ENCODE data around the gene MARCO. TPM values are rescaled to one million over a fixed set of nuclear protein-coding genes. Genes with fewer than 3 reads are reported as not detected.

The MARCO gene
- total and polyA plus RNA-seq, 4 donors, result 21.8 to 113 (median 61.6) TPM

GRCh38 chr2:118970396-118971135 is 28.6 kb downstream of the MARCO start:
- Histone ChIP-seq H3K36me3 (ENCODE audit: control insufficient read depth in 4 of 4, insufficient read depth in 3 of 4, low read depth in 1 of 4, low read length in 3 of 4) (no peaks in the 10 kb centered on the region), H3K9ac (ENCODE audit: low read depth in 1 of 2, low read length in 2 of 2) (no peak overlapping the region), H3K9me3 (ENCODE audit: control insufficient read depth in 4 of 4, low read length in 3 of 4) (no peaks in the 10 kb centered on the region), H3K4me1 (ENCODE audit: control insufficient read depth in 4 of 4, insufficient read depth in 4 of 4, low read length in 3 of 4) (no peaks in the 10 kb centered on the region), H3K27ac (ENCODE audit: low read depth in 1 of 2, low read length in 2 of 2) (no peak overlapping the region), H3K27me3 (ENCODE audit: control insufficient read depth in 4 of 4, insufficient read depth in 4 of 4, low read length in 3 of 4) (no peaks in the 10 kb centered on the region), H3K4me3 (ENCODE audit: low read depth in 1 of 3, low read length in 3 of 3) (no peak overlapping the region)
- DNase-seq (ENCODE audit: low spot score), result peak; percentile 29
- no peak for TF ChIP-seq NR2F2 (IDR thresholded peaks at IDR 0.05)
- TF ChIP-seq HNF4G (IDR thresholded peaks at IDR 0.05), result no peak
- no peak for TF ChIP-seq RAD21 (IDR thresholded peaks at IDR 0.05)
- TF ChIP-seq HNF4A (conservative IDR thresholded peaks at IDR 0.05), result no peak
- no peak for TF ChIP-seq TAF1 (conservative IDR thresholded peaks at IDR 0.05)
- TF ChIP-seq EGR1 (IDR thresholded peaks at IDR 0.05; ENCODE audit: low read depth in 2 of 2), result no peak
- TF ChIP-seq, protein P1, sequence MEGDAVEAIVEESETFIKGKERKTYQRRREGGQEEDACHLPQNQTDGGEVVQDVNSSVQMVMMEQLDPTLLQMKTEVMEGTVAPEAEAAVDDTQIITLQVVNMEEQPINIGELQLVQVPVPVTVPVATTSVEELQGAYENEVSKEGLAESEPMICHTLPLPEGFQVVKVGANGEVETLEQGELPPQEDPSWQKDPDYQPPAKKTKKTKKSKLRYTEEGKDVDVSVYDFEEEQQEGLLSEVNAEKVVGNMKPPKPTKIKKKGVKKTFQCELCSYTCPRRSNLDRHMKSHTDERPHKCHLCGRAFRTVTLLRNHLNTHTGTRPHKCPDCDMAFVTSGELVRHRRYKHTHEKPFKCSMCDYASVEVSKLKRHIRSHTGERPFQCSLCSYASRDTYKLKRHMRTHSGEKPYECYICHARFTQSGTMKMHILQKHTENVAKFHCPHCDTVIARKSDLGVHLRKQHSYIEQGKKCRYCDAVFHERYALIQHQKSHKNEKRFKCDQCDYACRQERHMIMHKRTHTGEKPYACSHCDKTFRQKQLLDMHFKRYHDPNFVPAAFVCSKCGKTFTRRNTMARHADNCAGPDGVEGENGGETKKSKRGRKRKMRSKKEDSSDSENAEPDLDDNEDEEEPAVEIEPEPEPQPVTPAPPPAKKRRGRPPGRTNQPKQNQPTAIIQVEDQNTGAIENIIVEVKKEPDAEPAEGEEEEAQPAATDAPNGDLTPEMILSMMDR (IDR thresholded peaks at IDR 0.05; ENCODE audit: low read depth, low read length, missing input control), result no peak
- TF ChIP-seq RXRA (IDR thresholded peaks at IDR 0.05), result no peak
- TF ChIP-seq, protein P2, sequence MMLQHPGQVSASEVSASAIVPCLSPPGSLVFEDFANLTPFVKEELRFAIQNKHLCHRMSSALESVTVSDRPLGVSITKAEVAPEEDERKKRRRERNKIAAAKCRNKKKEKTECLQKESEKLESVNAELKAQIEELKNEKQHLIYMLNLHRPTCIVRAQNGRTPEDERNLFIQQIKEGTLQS (IDR thresholded peaks at IDR 0.05), result no peak
- TF ChIP-seq SP1 (IDR thresholded peaks at IDR 0.05), result no peak
- no peak for TF ChIP-seq GABPA (IDR thresholded peaks at IDR 0.05 in 1 of 2, conservative IDR thresholded peaks at IDR 0.05 in 1 of 2)
- TF ChIP-seq, protein P3, sequence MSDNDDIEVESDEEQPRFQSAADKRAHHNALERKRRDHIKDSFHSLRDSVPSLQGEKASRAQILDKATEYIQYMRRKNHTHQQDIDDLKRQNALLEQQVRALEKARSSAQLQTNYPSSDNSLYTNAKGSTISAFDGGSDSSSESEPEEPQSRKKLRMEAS (IDR thresholded peaks at IDR 0.05), result no peak
- no peak for TF ChIP-seq FOXA1 (IDR thresholded peaks at IDR 0.05)
- no peak for TF ChIP-seq YY1 (IDR thresholded peaks at IDR 0.05)
- TF ChIP-seq, protein P4, sequence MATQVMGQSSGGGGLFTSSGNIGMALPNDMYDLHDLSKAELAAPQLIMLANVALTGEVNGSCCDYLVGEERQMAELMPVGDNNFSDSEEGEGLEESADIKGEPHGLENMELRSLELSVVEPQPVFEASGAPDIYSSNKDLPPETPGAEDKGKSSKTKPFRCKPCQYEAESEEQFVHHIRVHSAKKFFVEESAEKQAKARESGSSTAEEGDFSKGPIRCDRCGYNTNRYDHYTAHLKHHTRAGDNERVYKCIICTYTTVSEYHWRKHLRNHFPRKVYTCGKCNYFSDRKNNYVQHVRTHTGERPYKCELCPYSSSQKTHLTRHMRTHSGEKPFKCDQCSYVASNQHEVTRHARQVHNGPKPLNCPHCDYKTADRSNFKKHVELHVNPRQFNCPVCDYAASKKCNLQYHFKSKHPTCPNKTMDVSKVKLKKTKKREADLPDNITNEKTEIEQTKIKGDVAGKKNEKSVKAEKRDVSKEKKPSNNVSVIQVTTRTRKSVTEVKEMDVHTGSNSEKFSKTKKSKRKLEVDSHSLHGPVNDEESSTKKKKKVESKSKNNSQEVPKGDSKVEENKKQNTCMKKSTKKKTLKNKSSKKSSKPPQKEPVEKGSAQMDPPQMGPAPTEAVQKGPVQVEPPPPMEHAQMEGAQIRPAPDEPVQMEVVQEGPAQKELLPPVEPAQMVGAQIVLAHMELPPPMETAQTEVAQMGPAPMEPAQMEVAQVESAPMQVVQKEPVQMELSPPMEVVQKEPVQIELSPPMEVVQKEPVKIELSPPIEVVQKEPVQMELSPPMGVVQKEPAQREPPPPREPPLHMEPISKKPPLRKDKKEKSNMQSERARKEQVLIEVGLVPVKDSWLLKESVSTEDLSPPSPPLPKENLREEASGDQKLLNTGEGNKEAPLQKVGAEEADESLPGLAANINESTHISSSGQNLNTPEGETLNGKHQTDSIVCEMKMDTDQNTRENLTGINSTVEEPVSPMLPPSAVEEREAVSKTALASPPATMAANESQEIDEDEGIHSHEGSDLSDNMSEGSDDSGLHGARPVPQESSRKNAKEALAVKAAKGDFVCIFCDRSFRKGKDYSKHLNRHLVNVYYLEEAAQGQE (IDR thresholded peaks at IDR 0.05), result no peak
- WGBS, result 72% methylated on average over 10 of the region's 10 CpGs

DNA sequence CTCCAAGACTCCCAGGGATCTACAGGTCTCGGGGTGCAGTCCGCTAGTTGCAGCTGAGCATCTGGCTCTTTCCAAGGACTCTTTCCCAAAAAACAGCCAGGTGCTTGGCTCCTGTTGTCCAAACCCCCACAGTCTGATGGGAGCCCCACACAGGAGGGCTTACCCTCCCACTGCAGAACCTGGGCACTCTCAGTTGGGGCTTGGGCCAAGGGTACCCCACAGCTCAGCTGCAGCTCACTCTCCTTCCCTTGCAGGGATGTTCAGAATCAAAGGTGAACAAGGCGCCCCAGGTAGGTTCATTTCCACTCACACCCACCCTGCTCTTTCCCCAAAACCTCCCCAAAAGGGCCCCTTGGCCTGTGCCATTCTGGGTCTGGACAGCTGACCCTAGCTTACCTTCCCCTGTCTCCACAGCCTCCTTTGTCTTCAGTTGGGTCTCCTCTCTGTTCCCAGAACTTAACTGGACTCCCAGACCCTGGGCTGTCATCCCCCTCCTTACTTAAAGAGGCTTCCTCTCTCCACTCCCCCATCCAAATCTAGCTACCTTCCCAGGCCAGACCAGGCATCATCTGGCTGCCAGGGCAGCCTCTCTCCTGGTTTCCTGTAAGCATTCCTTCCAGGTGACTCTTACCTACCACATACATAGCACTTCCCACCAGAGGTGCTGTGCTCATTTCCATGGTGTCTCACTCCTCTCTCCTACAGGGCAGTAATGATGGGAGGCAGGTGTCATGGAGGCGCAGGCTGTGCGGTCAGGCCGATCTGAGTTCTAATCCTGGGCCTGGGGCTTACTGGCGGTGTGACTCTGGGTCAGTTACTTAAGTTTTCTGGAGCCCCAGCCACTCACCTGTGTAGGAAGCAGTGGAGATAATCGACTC is 29.5 kb downstream of the MARCO start:
- Histone ChIP-seq H3K27ac (ENCODE audit: low read depth in 1 of 2, low read length in 2 of 2) (no peak overlapping the region), H3K9me3 (ENCODE audit: control insufficient read depth in 4 of 4, low read length in 3 of 4) (peaks cover 0 to under 1% (median 0%) of the 10 kb centered on the region in 4 donors), H3K4me3 (ENCODE audit: low read depth in 1 of 3, low read length in 3 of 3) (no peak overlapping the region), H3K36me3 (ENCODE audit: control insufficient read depth in 4 of 4, insufficient read depth in 3 of 4, low read depth in 1 of 4, low read length in 3 of 4) (no peaks in the 10 kb centered on the region), H3K4me1 (ENCODE audit: control insufficient read depth in 4 of 4, insufficient read depth in 4 of 4, low read length in 3 of 4) (no peaks in the 10 kb centered on the region), H3K9ac (ENCODE audit: low read depth in 1 of 2, low read length in 2 of 2) (no peak overlapping the region), H3K27me3 (ENCODE audit: control insufficient read depth in 4 of 4, insufficient read depth in 4 of 4, low read length in 3 of 4) (no peaks in the 10 kb centered on the region)
- DNase-seq (ENCODE audit: low spot score), result peak; percentile 19
- WGBS, result 91% methylated on average over 8 of the region's 8 CpGs
- TF ChIP-seq, protein P2 (IDR thresholded peaks at IDR 0.05), result no peak
- TF ChIP-seq, protein P4 (IDR thresholded peaks at IDR 0.05), result no peak
- TF ChIP-seq, protein P1 (IDR thresholded peaks at IDR 0.05; ENCODE audit: low read depth, low read length, missing input control), result no peak
- no peak for TF ChIP-seq NR2F2 (IDR thresholded peaks at IDR 0.05)
- TF ChIP-seq YY1 (IDR thresholded peaks at IDR 0.05), result no peak
- no peak for TF ChIP-seq TAF1 (conservative IDR thresholded peaks at IDR 0.05)
- TF ChIP-seq, protein P3 (IDR thresholded peaks at IDR 0.05), result no peak
- TF ChIP-seq HNF4A (conservative IDR thresholded peaks at IDR 0.05), result no peak
